HL-60 (cell line): ENCODE results near the gene RAB40AL.
"Not testable (repeated sequence)": the region's sequence is repeated elsewhere in the genome, so short reads cannot be mapped to it uniquely, and the experiment has no call there.

Experiments
- DNase-seq, 2 experiments: peaks; one replicate each; pipeline ENCODE4 v3.0.0-alpha.2; 2010 to 2020; ENCODE audit warnings: low read depth in 1 of 2, low spot score in 1 of 2
- H3K27ac ChIP-seq: fragments of 250-450 bp; sonication (Bioruptor Pico); replicated peaks from 2 replicates; pipeline ENCODE4 v1.5.1; 2020; ENCODE audit warnings: mild to moderate bottlenecking, moderate library complexity
- H3K27me3 ChIP-seq: fragments of 250-450 bp; sonication (Bioruptor Pico); 2 replicates; pipeline ENCODE4 v1.5.1; 2021; ENCODE audit warnings: mild to moderate bottlenecking, moderate library complexity; ENCODE audit not compliant: insufficient read depth, poor library complexity, severe bottlenecking
- H3K4me3 ChIP-seq: replicated peaks from 2 replicates; pipeline ENCODE4 v1.5.1; 2011; ENCODE audit warnings: mild to moderate bottlenecking, control low read depth, low read length; ENCODE audit not compliant: insufficient read depth
- GABPA ChIP-seq: IDR thresholded peaks from 2 replicates; pipeline ENCODE4 v1.6.1; 2012; ENCODE audit warnings: low read depth
- POLR2AphosphoS5 ChIP-seq: IDR thresholded peaks from 2 replicates; pipeline ENCODE4 v1.6.1; 2012; ENCODE audit warnings: low read depth
- REST ChIP-seq: IDR thresholded peaks from 2 replicates; pipeline ENCODE4 v1.6.1; 2012; ENCODE audit warnings: low read depth; ENCODE audit not compliant: insufficient replicate concordance
- SPI1 ChIP-seq: IDR thresholded peaks from 2 replicates; pipeline ENCODE4 v1.6.1; 2012; ENCODE audit warnings: low read depth, mild to moderate bottlenecking, borderline replicate concordance
- TF ChIP-seq, protein P1 (sequence below): IDR thresholded peaks from one replicate; pipeline ENCODE4 v1.5.1; 2011; ENCODE audit warnings: low read length, control low read depth, inconsistent platforms; ENCODE audit not compliant: insufficient read depth

The RAB40AL gene

DNA sequence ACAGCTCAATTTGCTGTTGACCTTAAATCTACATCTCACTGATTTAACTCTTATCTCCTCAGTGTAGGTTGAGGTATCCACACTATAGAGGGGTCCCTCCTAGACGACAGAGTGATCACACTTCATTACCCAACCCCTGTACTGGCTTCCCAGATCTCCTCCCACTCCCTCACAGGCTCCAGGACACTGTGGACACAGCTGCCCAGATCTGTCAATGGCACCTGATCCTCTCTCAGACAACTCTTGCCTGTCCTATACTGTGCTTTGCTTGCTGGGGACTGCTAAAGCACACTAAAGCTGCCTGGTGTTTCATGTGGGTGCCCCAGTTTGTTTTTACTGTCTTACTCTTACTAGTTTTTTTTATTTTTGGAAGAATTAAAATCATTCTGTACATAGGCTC is 27.9 kb downstream of the RAB40AL start:
- Histone ChIP-seq H3K27me3 (no peaks in the 10 kb centered on the region), H3K4me3 (no peak overlapping the region), H3K27ac (no peak overlapping the region; the same call in 1 of the 2 replicates)
- TF ChIP-seq SPI1 (no peak), REST (no peak), GABPA (no peak), POLR2AphosphoS5 (no peak)
- TF ChIP-seq, protein P1, sequence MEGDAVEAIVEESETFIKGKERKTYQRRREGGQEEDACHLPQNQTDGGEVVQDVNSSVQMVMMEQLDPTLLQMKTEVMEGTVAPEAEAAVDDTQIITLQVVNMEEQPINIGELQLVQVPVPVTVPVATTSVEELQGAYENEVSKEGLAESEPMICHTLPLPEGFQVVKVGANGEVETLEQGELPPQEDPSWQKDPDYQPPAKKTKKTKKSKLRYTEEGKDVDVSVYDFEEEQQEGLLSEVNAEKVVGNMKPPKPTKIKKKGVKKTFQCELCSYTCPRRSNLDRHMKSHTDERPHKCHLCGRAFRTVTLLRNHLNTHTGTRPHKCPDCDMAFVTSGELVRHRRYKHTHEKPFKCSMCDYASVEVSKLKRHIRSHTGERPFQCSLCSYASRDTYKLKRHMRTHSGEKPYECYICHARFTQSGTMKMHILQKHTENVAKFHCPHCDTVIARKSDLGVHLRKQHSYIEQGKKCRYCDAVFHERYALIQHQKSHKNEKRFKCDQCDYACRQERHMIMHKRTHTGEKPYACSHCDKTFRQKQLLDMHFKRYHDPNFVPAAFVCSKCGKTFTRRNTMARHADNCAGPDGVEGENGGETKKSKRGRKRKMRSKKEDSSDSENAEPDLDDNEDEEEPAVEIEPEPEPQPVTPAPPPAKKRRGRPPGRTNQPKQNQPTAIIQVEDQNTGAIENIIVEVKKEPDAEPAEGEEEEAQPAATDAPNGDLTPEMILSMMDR: no peak
- no peak for DNase-seq

GRCh38 chrX:102966701-102967100 is 29.6 kb downstream of the RAB40AL start:
- TF ChIP-seq, protein P1: no peak
- no peak for TF ChIP-seq POLR2AphosphoS5
- no peak for TF ChIP-seq REST
- TF ChIP-seq SPI1: no peak
- no peak for TF ChIP-seq GABPA
- no peak for DNase-seq

GRCh38 chrX:102968216-102968615 is 31.1 kb downstream of the RAB40AL start:
- no peak overlapping the region for H3K27ac ChIP-seq
- TF ChIP-seq REST: no peak
- DNase-seq: no peak
- no peaks in the 10 kb centered on the region for H3K27me3 ChIP-seq
- H3K4me3 ChIP-seq: no peak overlapping the region

More at GRCh38 chrX:102966701-102967100, 29.6 kb downstream of the RAB40AL start:
- H3K27me3 ChIP-seq: no peaks in the 10 kb centered on the region
- H3K27ac ChIP-seq: no peak overlapping the region
- no peak overlapping the region for H3K4me3 ChIP-seq

- H3K27ac ChIP-seq, H3K27me3 ChIP-seq, DNase-seq: not testable (repeated sequence)
These were observed 34.5 kb downstream of the RAB40AL start for GRCh38 chrX:102971536-102971935.

More at GRCh38 chrX:102971536-102971935, 34.5 kb downstream of the RAB40AL start:
- not testable (repeated sequence) for H3K4me3 ChIP-seq
